K562 (cell line): ENCODE measurements around the gene CCSER2. TPM values are rescaled to one million over a fixed set of nuclear protein-coding genes. Genes with fewer than 3 reads are reported as not detected.

Experiments used
- ATAC-seq: fragments of 200-7000 bp; cut with Tn5 transposase; 3 replicates; pipeline ENCODE4 v1.9.1; 2020; ENCODE audit warnings: moderate library complexity
- BruUV-seq: library from RNA; stranded (reverse); fragments of 400-500 nt; replicated peaks from 2 replicates; lab custom pipeline; 2021; lab: Mats Ljungman, UMichigan
- CTCF ChIA-PET: fragments of 300-600 bp; formaldehyde crosslinking; extraction: SDS; loops from one replicate; lab custom pipeline; 2021; ENCODE audit warnings: low intra/inter-chr PET ratio; lab: Yijun Ruan, JAX
- POLR2A ChIA-PET: fragments of 300-600, 350-650 bp; sonication (Branson Sonifier 250); formaldehyde crosslinking; extraction: SDS; loops from one replicate; lab custom pipeline; 2021; ENCODE audit warnings: antibody characterized with exemption, inconsistent platforms; lab: Yijun Ruan, JAX
- DNase-seq, 4 experiments: peaks; one replicate each; pipeline versions ENCODE4 v3.0.0 to v3.0.0-alpha.2; 2011 to 2018; ENCODE audit warnings: low spot score in 3 of 4, mixed read lengths in 3 of 4; ENCODE audit errors: extremely low read depth in 1 of 4
- FAIRE-seq: peaks from 2 replicates; lab custom pipeline; 2011; peaks lifted over from hg19 to GRCh38; lab: Jason Lieb, UNC
- H2AFZ ChIP-seq: 2 replicates; pipeline ENCODE4 v1.6.0; 2011; ENCODE audit warnings: low read depth, low read length, control low read depth, inconsistent platforms
- H3K27ac ChIP-seq: fragments of 200-600 bp; 3 replicates; pipeline ENCODE4 v1.8.0; 2011; ENCODE audit warnings: low read depth, mild to moderate bottlenecking, control low read depth, inconsistent platforms, low read length, moderate library complexity, mixed read lengths; ENCODE audit errors: extremely low read depth
- H3K27me3 ChIP-seq, 2 experiments: fragments of 300-600 bp in 1 of 2; 2 replicates in 1 of 2; 3 replicates in 1 of 2; pipeline versions ENCODE4 v1.6.0 to v1.8.0; 2011; ENCODE audit warnings: inconsistent platforms in 2 of 2, low read length in 2 of 2, mild to moderate bottlenecking in 1 of 2, mixed read lengths in 1 of 2, moderate library complexity in 1 of 2; ENCODE audit not compliant: control insufficient read depth in 2 of 2, insufficient read depth in 2 of 2
- H3K36me3 ChIP-seq: fragments of 300-600 bp; 3 replicates; pipeline ENCODE4 v1.8.0; 2011; ENCODE audit warnings: mild to moderate bottlenecking, low read length, inconsistent platforms; ENCODE audit not compliant: control insufficient read depth, insufficient read depth
- H3K4me1 ChIP-seq, 2 experiments: fragments of 200-600 bp in 1 of 2; replicated peaks in 1 of 2; 2 replicates in 1 of 2; 3 replicates in 1 of 2; pipeline versions ENCODE4 v1.5.1 to v1.8.0; 2011; ENCODE audit warnings: inconsistent platforms in 2 of 2, low read length in 2 of 2, mild to moderate bottlenecking in 1 of 2, mixed read lengths in 1 of 2, moderate library complexity in 1 of 2; ENCODE audit not compliant: control insufficient read depth in 2 of 2, insufficient read depth in 2 of 2
- H3K4me2 ChIP-seq: 2 replicates; pipeline ENCODE4 v1.6.1; 2011; ENCODE audit warnings: low read length, control low read depth, inconsistent platforms, mixed read lengths; ENCODE audit not compliant: insufficient read depth
- H3K4me3 ChIP-seq: fragments of 200-600 bp; sonication (generic), shearing (Covaris generic); 2 replicates; pipeline ENCODE4 v1.5.1; 2016; ENCODE audit warnings: control low read depth, inconsistent platforms
- H3K79me2 ChIP-seq: fragments of 200-600 bp; 3 replicates; pipeline ENCODE4 v1.8.0; 2011; ENCODE audit warnings: low read length, inconsistent platforms; ENCODE audit not compliant: control insufficient read depth, insufficient read depth
- H3K9ac ChIP-seq, 2 experiments: 2 replicates each; pipeline versions ENCODE4 v1.6.0 to v1.6.1; 2011; ENCODE audit warnings: low read depth in 2 of 2, low read length in 2 of 2, control low read depth in 1 of 2, inconsistent platforms in 1 of 2, mild to moderate bottlenecking in 1 of 2, mixed read lengths in 1 of 2; ENCODE audit not compliant: insufficient read depth in 1 of 2
- H3K9me1 ChIP-seq: one replicate; pipeline ENCODE4 v1.6.0; 2011; ENCODE audit warnings: inconsistent platforms, mild to moderate bottlenecking, low read length, moderate library complexity; ENCODE audit not compliant: control insufficient read depth, insufficient read depth
- H3K9me3 ChIP-seq: replicated peaks from 2 replicates; pipeline ENCODE4 v1.5.1; 2011; ENCODE audit warnings: low read depth, low read length, inconsistent platforms; ENCODE audit not compliant: control insufficient read depth, insufficient read depth
- H4K20me1 ChIP-seq: replicated peaks from 2 replicates; pipeline ENCODE4 v1.6.1; 2011; ENCODE audit warnings: low read length, inconsistent platforms, mixed read lengths; ENCODE audit not compliant: control insufficient read depth, insufficient read depth
- E2F3 ChIP-seq: fragments of 250-450 bp; sonication (Bioruptor Pico); IDR thresholded peaks from 2 replicates; pipeline ENCODE4 v1.4.0; 2020; ENCODE audit warnings: mild to moderate bottlenecking
- HNRNPK ChIP-seq: fragments of 200-400 bp; formaldehyde crosslinking; IDR thresholded peaks from one replicate; pipeline ENCODE4 v1.6.1; 2018; ENCODE audit warnings: mild to moderate bottlenecking, low read depth, low read length; ENCODE audit not compliant: poor library complexity, severe bottlenecking
- PHF20 ChIP-seq: fragments of 450-650 bp; IDR thresholded peaks from 2 replicates; pipeline ENCODE4 v1.6.1; 2018; ENCODE audit not compliant: partially characterized antibody
- SLC30A9 ChIP-seq: fragments of 250-450 bp; sonication (Bioruptor Pico); IDR thresholded peaks from 2 replicates; pipeline ENCODE4 v1.8.0; 2022; ENCODE audit warnings: mild to moderate bottlenecking, moderate library complexity
- SMARCE1 ChIP-seq: fragments of 450-650 bp; IDR thresholded peaks from 2 replicates; pipeline ENCODE4 v1.7.1; 2016; ENCODE audit warnings: mild to moderate bottlenecking
- ZBTB9 ChIP-seq: fragments of 450-650 bp; formaldehyde crosslinking; IDR thresholded peaks from 2 replicates; pipeline ENCODE4 v1.4.0; 2020; ENCODE audit warnings: mild to moderate bottlenecking, moderate library complexity
- in situ Hi-C: fragments of 300-500 bp; cut with MboI; formaldehyde crosslinking; loops from 4 replicates; pipeline ENCODE4 v1.15.0; 2018; ENCODE audit warnings: inconsistent platforms, mixed read lengths
- intact Hi-C: fragments of 100-400 bp; cut with micrococcal nuclease; formaldehyde crosslinking; loops from 2 replicates; pipeline ENCODE4 v1.14.2; 2022
- polyA plus RNA-seq, 8 experiments: library from polyadenylated mRNA; depleted of rRNA in 4 of 8; stranded (reverse) in 5 of 8; unstranded in 3 of 8; fragments of >200 nt; fragmentation: Nextera tagmentation in 2 of 8; fragmentation: Illumina TruSeq in 1 of 8; extraction: Ambion mirVana in 2 of 8; extraction: Trizol in 1 of 8; gene quantifications; 2 replicates each; pipeline versions ENCODE4 v1.2.1 to v1.2.3, GENCODE V29; 2011 to 2014; ENCODE audit warnings: inconsistent platforms in 1 of 8, missing spikeins in 1 of 8
- total RNA-seq, 7 experiments: library from RNA; depleted of rRNA in 6 of 7; stranded (reverse); fragments of >200 nt in 6 of 7; fragmentation: Illumina TruSeq in 2 of 7; extraction: Trizol in 2 of 7; gene quantifications; 2 replicates each; pipeline versions ENCODE4 v1.2.1 to v1.2.3, GENCODE V29; 2011 to 2021; ENCODE audit warnings: low replicate concordance in 1 of 7

Gene CCSER2
- total and polyA plus RNA-seq, 9 of the 15 experiments (the other 6 are each of a cell fraction or from before 2014, with no cell fraction given): 2.7 to 15.1 (median 9.7) TPM

GRCh38 chr10:84279876-84280475 lies 48.4 kb upstream of the CCSER2 start (continued):
- TF ChIP-seq ZBTB9 (CRISPR knock-in tag) (0 out of 2 replicates have a peak, but pooled peaks have one; percentile 41), PHF20 (peak; percentile 24), E2F3 (CRISPR knock-in tag) (peak; percentile 49; the same call in 1 of the 2 replicates), SMARCE1 (0 out of 2 replicates have a peak, but pooled peaks have one; percentile 64)

GRCh38 chr10:84286695-84287094 lies 41.7 kb upstream of the CCSER2 start:
- no TSS peak for BruUV-seq
- H3K9ac ChIP-seq: no peak overlapping the region
- no peaks in the 10 kb centered on the region for H3K27me3 ChIP-seq
- no peaks in the 10 kb centered on the region for H3K9me1 ChIP-seq
- CTCF ChIA-PET: no interaction called here
- no peaks in the 10 kb centered on the region for H3K79me2 ChIP-seq
- no peak for ATAC-seq
- no peak overlapping the region for H3K4me3 ChIP-seq
- H3K27ac ChIP-seq: no peak overlapping the region
- no peak for FAIRE-seq
- no peaks in the 10 kb centered on the region for H3K9me3 ChIP-seq
- H3K4me2 ChIP-seq: no peak overlapping the region
- no peaks in the 10 kb centered on the region; a peak in 1 of 5 replicates for H3K4me1 ChIP-seq
- no peak overlapping the region for H2AFZ ChIP-seq
- no peak for DNase-seq
- no peaks in the 10 kb centered on the region for H4K20me1 ChIP-seq
- TF ChIP-seq HNRNPK (peak; percentile 68), SLC30A9 (CRISPR knock-in tag) (no peak)
- TF ChIP-seq, all 486 proteins: peak for 1
- H3K36me3 ChIP-seq: no peaks in the 10 kb centered on the region
- in situ Hi-C loops: no loop called here
- POLR2A ChIA-PET: no interaction called here
- intact Hi-C loops: no loop called here
